NT2/D1 (cell line): ENCODE results near the gene ADAMTS2.
"Not testable (repeated sequence)": the region's sequence is repeated elsewhere in the genome, so short reads cannot be mapped to it uniquely, and the experiment has no call there.

Source experiments
- YY1 ChIP-seq: IDR thresholded peaks from 2 replicates; pipeline ENCODE4 v1.6.1; 2011; ENCODE audit not compliant: insufficient read length, insufficient read depth
- ZNF274 ChIP-seq: IDR thresholded peaks from 2 replicates; pipeline ENCODE4 v1.6.1; 2011; ENCODE audit warnings: mild to moderate bottlenecking, low read depth, low read length

DNA sequence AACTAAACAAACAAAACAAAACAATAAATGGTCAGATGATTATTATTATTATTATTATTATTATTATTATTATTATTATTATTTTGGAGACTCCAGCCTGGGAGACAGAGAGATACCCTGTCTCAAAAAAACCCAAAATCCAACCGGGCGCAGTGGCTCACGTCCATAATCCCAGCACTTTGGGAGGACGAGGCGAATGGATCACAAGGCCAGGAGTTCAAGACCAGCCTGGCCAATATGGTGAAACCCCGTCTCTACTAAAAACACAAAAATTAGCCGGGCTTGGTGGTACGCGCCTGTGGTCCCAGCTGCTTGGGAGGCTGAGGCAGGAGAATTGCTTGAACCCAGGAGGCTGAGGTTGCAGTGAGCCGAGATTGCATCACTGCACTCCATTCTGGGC, 61.4 kb downstream of the ADAMTS2 start:
- TF ChIP-seq ZNF274, YY1: not testable (repeated sequence)
